Activated T-cell treated with anti-CD3 and anti-CD28 coated beads, Interleukin-2, amount 50 U/mL, for 24 hours (primary cell): ENCODE measurements around the gene MACROH2A1.

Source experiments
- DNase-seq: peaks from one replicate; pipeline ENCODE4 v3.0.0-alpha.2; 2020
- H3K27ac Mint-ChIP-seq: 2 replicates; pipeline ENCODE4 v1.8.0; 2020; ENCODE audit warnings: mild to moderate bottlenecking, mixed read lengths
- H3K27me3 Mint-ChIP-seq: 2 replicates; pipeline ENCODE4 v1.8.0; 2020; ENCODE audit warnings: mixed read lengths
- H3K36me3 Mint-ChIP-seq: 2 replicates; pipeline ENCODE4 v1.8.0; 2020; ENCODE audit warnings: low read depth, mixed read lengths
- H3K4me1 Mint-ChIP-seq: 2 replicates; pipeline ENCODE4 v1.8.0; 2020; ENCODE audit warnings: low read depth, mixed read lengths
- H3K4me3 Mint-ChIP-seq: 2 replicates; pipeline ENCODE4 v1.8.0; 2020; ENCODE audit warnings: mild to moderate bottlenecking, moderate library complexity, mixed read lengths
- H3K9me3 Mint-ChIP-seq: 2 replicates; pipeline ENCODE4 v1.8.0; 2020; ENCODE audit warnings: mixed read lengths

The MACROH2A1 gene

GRCh38 chr5:135348918-135349317 lies 50.1 kb downstream of the MACROH2A1 start:
- Mint-ChIP-seq H3K36me3 (peaks cover 91% of the 10 kb centered on the region), H3K9me3 (no peaks in the 10 kb centered on the region), H3K4me3 (no peak overlapping the region), H3K4me1 (no peaks in the 10 kb centered on the region), H3K27ac (no peak overlapping the region), H3K27me3 (no peaks in the 10 kb centered on the region)
- DNase-seq, result no peak

GRCh38 chr5:135347392-135347791 lies 51.6 kb downstream of the MACROH2A1 start:
- H3K4me3 Mint-ChIP-seq, result no peak overlapping the region
- DNase-seq, result no peak
- no peaks in the 10 kb centered on the region for H3K27me3 Mint-ChIP-seq
- no peaks in the 10 kb centered on the region for H3K4me1 Mint-ChIP-seq
- H3K27ac Mint-ChIP-seq, result no peak overlapping the region
- peaks cover 91% of the 10 kb centered on the region for H3K36me3 Mint-ChIP-seq
- no peaks in the 10 kb centered on the region for H3K9me3 Mint-ChIP-seq

- H3K4me1 Mint-ChIP-seq, result no peaks in the 10 kb centered on the region
- H3K36me3 Mint-ChIP-seq, result peaks cover 92% of the 10 kb centered on the region
- H3K4me3 Mint-ChIP-seq, result no peak overlapping the region
- no peaks in the 10 kb centered on the region for H3K27me3 Mint-ChIP-seq
- H3K27ac Mint-ChIP-seq, result peak overlapping the region; percentile 18
- DNase-seq, result no peak
- no peaks in the 10 kb centered on the region for H3K9me3 Mint-ChIP-seq
Observed at GRCh38 chr5:135345956-135346731, 52.9 kb downstream of the MACROH2A1 start.

GRCh38 chr5:135344349-135344748 lies 54.7 kb downstream of the MACROH2A1 start:
- DNase-seq, result no peak
- Mint-ChIP-seq H3K36me3 (peaks cover 92% of the 10 kb centered on the region), H3K27me3 (no peaks in the 10 kb centered on the region), H3K27ac (peak overlapping the region; percentile 23), H3K9me3 (no peaks in the 10 kb centered on the region), H3K4me1 (no peaks in the 10 kb centered on the region), H3K4me3 (no peak overlapping the region)

GRCh38 chr5:135343413-135343812 lies 55.6 kb downstream of the MACROH2A1 start:
- Mint-ChIP-seq H3K36me3 (peaks cover 92% of the 10 kb centered on the region), H3K4me3 (no peak overlapping the region), H3K27me3 (no peaks in the 10 kb centered on the region), H3K27ac (no peak overlapping the region), H3K4me1 (no peaks in the 10 kb centered on the region), H3K9me3 (no peaks in the 10 kb centered on the region)
- no peak for DNase-seq

DNA sequence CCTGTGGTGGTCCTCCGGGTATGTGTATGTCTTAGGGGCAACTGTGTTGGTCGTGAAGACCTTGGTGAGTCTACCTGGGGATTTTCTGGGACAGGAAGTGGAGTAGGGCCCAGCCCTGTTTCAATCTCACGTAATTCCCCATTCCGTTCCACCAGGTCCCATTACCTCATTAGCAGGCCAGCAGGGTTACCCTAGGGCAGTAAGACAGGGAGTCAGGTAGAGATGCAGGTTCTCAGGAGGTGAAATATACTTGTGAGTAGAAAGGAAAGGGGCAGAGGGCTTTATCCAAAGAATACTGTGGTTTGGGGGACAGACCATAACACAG lies 56.5 kb downstream of the MACROH2A1 start:
- peak overlapping the region; percentile 62 for H3K27ac Mint-ChIP-seq
- no peak overlapping the region for H3K4me3 Mint-ChIP-seq
- no peaks in the 10 kb centered on the region for H3K27me3 Mint-ChIP-seq
- H3K9me3 Mint-ChIP-seq, result no peaks in the 10 kb centered on the region
- no peak for DNase-seq
- H3K36me3 Mint-ChIP-seq, result peaks cover 96% of the 10 kb centered on the region
- no peaks in the 10 kb centered on the region for H3K4me1 Mint-ChIP-seq

DNA sequence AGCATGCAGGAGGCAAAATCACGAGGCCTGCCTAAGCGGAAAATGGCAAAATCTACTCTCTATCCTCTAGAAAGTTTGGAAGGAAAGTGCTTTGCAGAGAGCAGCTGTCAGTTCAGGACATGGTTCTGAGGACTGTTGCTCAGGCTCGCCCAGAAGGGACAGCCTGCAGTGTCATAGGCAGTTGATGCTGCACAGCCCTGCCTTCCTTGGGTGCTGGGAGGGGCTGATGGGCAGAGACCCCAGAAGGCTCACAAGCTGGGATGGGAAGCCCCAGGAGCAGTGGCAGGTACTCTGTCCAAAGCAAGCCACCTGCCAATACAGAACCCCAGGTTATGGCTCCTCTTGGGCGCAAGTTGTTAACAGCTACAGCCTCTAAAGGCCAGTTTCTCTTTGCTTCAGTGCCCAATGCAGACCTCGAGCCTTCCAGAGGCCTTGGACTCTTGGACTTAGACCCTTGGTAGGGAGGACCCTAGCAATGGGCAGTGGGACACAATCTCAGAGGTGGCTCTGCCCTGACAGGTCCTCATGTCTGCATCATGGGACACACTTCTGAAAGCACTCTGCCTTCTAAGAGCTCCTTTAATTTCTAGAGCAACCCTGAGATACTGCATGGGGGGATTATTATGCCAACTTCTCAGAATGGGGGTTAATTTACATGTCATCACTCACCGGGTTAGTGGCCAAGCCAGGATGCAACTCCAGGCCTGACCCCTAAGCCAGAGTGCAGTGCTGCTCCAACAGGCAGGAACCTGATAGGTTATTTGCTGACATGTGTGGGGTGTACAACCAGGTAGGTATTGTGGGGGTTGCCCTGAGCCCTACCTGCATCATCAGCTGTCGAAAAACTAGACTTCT lies 57.1 kb downstream of the MACROH2A1 start:
- Mint-ChIP-seq H3K9me3 (no peaks in the 10 kb centered on the region), H3K27me3 (no peaks in the 10 kb centered on the region), H3K27ac (peak overlapping the region; percentile 62), H3K4me3 (no peak overlapping the region), H3K4me1 (no peaks in the 10 kb centered on the region), H3K36me3 (peaks cover 99% of the 10 kb centered on the region)
- no peak for DNase-seq

DNA sequence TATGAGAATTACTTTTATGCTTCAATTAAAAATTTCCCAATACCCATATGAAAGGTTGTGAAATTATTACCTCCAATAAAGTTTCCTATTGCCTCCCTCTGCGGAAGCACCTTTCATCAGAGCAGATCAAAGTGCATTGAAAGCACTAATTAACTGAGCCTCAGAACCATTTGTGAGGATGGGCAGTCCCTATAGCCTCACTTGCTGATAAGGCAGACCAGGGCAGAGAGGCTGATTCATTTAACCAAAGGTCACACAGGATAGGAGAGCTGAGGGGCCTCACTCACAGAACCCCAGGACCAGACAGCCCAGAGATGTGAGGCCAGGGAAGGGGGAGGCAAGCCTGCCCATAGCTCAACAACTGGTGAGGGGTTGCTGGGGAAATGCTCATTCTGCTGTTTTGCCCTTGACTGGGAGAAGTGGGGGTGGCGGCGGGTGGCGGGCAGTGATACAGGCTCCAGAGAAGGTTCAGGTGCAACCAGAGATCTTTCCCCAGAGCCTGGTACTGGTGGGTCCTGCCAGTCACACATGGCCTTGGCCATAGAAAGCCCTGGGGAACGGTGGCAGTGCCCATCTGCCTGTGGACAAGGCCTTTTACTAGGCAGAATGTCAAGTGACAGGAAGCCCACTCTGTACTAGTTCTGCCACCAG lies 57.9 kb downstream of the MACROH2A1 start:
- H3K4me1 Mint-ChIP-seq, result no peaks in the 10 kb centered on the region
- DNase-seq, result no peak
- no peak overlapping the region for H3K4me3 Mint-ChIP-seq
- no peaks in the 10 kb centered on the region for H3K9me3 Mint-ChIP-seq
- no peaks in the 10 kb centered on the region for H3K27me3 Mint-ChIP-seq
- peak overlapping the region; percentile 38 for H3K27ac Mint-ChIP-seq
- peaks cover 99% of the 10 kb centered on the region for H3K36me3 Mint-ChIP-seq

GRCh38 chr5:135340568-135340967 lies 58.5 kb downstream of the MACROH2A1 start:
- Mint-ChIP-seq H3K4me1 (no peaks in the 10 kb centered on the region), H3K27ac (peak overlapping the region; percentile 47), H3K9me3 (no peaks in the 10 kb centered on the region), H3K27me3 (no peaks in the 10 kb centered on the region), H3K36me3 (peaks cover 99% of the 10 kb centered on the region), H3K4me3 (no peak overlapping the region)
- no peak for DNase-seq

DNA sequence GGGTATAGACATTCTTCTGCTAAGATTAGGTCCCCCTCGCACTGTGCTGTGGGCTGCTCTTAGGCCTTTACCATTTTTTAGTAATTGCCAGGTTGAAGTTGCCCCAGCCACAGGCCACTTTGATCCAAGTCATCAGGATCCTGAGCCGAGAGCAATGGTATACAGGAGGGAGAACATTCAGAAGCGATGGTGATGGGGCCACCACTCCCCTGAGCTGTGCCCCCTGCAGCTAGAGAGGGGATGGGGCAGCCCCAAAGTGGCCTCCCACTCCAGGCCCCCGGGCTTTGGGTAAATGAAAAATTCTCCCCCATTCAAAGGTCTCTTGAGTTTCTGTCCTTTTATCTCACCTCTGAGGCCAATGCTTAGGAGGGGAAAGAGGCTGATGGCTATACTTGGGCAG lies 59.4 kb downstream of the MACROH2A1 start:
- H3K27me3 Mint-ChIP-seq, result no peaks in the 10 kb centered on the region
- peaks cover 99% of the 10 kb centered on the region for H3K36me3 Mint-ChIP-seq
- no peak overlapping the region for H3K4me3 Mint-ChIP-seq
- DNase-seq, result no peak
- no peaks in the 10 kb centered on the region for H3K9me3 Mint-ChIP-seq
- peaks cover 6% of the 10 kb centered on the region for H3K4me1 Mint-ChIP-seq
- peak overlapping the region; percentile 44 for H3K27ac Mint-ChIP-seq

DNA sequence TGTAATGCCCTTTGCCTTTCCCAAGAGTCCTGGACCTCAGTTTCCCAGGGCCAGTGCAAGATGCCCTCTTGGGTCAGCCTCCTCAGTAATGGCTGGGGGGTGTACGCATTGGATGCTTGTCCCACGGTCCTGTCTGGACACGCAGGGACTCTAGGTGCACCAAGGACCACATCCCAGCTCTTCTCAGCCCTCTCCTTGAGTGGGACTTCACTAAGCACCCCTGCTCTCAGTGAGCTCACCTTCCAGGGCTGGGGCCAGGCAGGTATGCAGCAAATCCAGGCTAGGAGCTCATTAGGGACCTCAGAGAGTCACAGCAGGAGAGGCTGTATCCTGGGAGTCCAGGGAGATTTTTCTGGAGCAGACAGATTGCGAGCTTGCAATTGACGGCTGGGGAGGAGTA lies 59.8 kb downstream of the MACROH2A1 start:
- DNase-seq, result no peak
- Mint-ChIP-seq H3K27ac (peak overlapping the region; percentile 44), H3K4me1 (peaks cover 6% of the 10 kb centered on the region), H3K36me3 (peaks cover 99% of the 10 kb centered on the region), H3K9me3 (no peaks in the 10 kb centered on the region), H3K4me3 (no peak overlapping the region), H3K27me3 (no peaks in the 10 kb centered on the region)

DNA sequence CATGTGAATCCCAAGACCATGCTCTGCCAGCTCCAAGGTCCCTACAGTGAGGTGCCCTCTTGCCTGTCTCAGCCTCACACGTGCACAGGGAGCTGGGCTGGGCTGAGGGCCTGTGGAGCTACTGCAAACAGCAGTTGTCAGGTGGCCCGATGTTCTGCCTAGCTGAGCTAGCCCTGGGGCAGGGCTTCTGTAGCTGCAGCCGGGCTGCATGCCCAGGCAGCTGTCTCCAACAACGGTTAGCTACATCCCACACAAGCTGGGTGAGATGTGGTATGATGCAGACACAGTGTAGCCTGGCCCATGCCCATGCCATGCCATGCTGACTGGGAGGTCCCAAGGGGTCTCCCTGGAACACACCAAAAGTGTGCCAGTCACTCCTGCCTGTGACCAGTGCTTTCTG lies 62.0 kb downstream of the MACROH2A1 start:
- no peak overlapping the region for H3K4me3 Mint-ChIP-seq
- no peaks in the 10 kb centered on the region for H3K27me3 Mint-ChIP-seq

GRCh38 chr5:135335031-135335828 lies 63.8 kb downstream of the MACROH2A1 start:
- Mint-ChIP-seq H3K36me3 (peaks cover 99% of the 10 kb centered on the region), H3K9me3 (no peaks in the 10 kb centered on the region), H3K27me3 (no peaks in the 10 kb centered on the region), H3K4me3 (no peak overlapping the region), H3K4me1 (peaks cover 6% of the 10 kb centered on the region), H3K27ac (peak overlapping the region; percentile 71)
- DNase-seq, result no peak

More for the DNA sequence above, 62.0 kb downstream of the MACROH2A1 start:
- H3K4me1 Mint-ChIP-seq, result peaks cover 6% of the 10 kb centered on the region
- no peak for DNase-seq
- no peaks in the 10 kb centered on the region for H3K9me3 Mint-ChIP-seq
- H3K27ac Mint-ChIP-seq, result peak overlapping the region; percentile 14
- peaks cover 99% of the 10 kb centered on the region for H3K36me3 Mint-ChIP-seq
